Bronchus fibroblast of lung (primary cell): ENCODE measurements around the gene CREB3L2. TPM values are rescaled to one million over a fixed set of nuclear protein-coding genes. Genes with fewer than 3 reads are reported as not detected.

Source experiments
- total RNA-seq: library from RNA; depleted of rRNA; stranded (reverse); fragments of >200 nt; gene quantifications from 2 replicates; pipeline ENCODE4 v1.2.3, GENCODE V29; 2015

CREB3L2 gene, protein sequence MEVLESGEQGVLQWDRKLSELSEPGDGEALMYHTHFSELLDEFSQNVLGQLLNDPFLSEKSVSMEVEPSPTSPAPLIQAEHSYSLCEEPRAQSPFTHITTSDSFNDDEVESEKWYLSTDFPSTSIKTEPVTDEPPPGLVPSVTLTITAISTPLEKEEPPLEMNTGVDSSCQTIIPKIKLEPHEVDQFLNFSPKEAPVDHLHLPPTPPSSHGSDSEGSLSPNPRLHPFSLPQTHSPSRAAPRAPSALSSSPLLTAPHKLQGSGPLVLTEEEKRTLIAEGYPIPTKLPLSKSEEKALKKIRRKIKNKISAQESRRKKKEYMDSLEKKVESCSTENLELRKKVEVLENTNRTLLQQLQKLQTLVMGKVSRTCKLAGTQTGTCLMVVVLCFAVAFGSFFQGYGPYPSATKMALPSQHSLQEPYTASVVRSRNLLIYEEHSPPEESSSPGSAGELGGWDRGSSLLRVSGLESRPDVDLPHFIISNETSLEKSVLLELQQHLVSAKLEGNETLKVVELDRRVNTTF
- 27.8 and 29.8 TPM in 2 replicates for total RNA-seq

GRCh38 chr7:138001529-138002095 is at the start of gene CREB3L2:
Gene CREB3L2, minus strand, starts transcription at chr7:138002086. Its CDS starts 381 bp downstream, at chr7:138001705.

GRCh38 chr7:137846827-137847567 is 154.9 kb downstream of the CREB3L2 start, which contains the start of gene DGKI:
Gene DGKI, minus strand, starts transcription at chr7:137846974.

Other genes with a start within 250 kb of the CREB3L2 start
- gene DGKI, start 155.1 kb downstream of the CREB3L2 start, total RNA-seq, result 1.2 TPM in 2 replicates
- not detected in 2 replicates for gene AKR1D1, start 74.4 kb upstream of the CREB3L2 start, total RNA-seq